Measurements from ENCODE around the gene PRLR. TPM values are rescaled to one million over a fixed set of nuclear protein-coding genes. Genes with fewer than 3 reads are reported as not detected.
A peak's percentile ranks its signal among the peaks of the same experiment; 100 is the strongest.

Gene PRLR
- total RNA-seq, 4 donors from 2014 or later, result 15.8 to 80.6 (median 48.0) TPM

GRCh38 chr5:35233601-35234000 lies 3.3 kb upstream of the PRLR start:
- intact Hi-C loops (cut with DNase I; ENCODE audit: low total_unique reads), result no loop called here
- Histone ChIP-seq H3K36me3 (no peaks in the 10 kb centered on the region), H3K27me3 (no peaks in the 10 kb centered on the region), H3K4me3 (no peak overlapping the region), H3K4me1 (no peaks in the 10 kb centered on the region), H3K9me3 (no peaks in the 10 kb centered on the region), H3K27ac (peak overlapping the region in 1 of 2 donors; percentile 89)
- no peak for DNase-seq
- no peak for TF ChIP-seq CTCF (IDR thresholded peaks at IDR 0.05)
- TF ChIP-seq POLR2A (IDR thresholded peaks at IDR 0.05), result no peak

- H3K9me3 ChIP-seq, result no peaks in the 10 kb centered on the region
- intact Hi-C loops (cut with DNase I; ENCODE audit: low total_unique reads), result no loop called here
- no peak for TF ChIP-seq POLR2A (IDR thresholded peaks at IDR 0.05)
- TF ChIP-seq CTCF (IDR thresholded peaks at IDR 0.05), result no peak
- no peaks in the 10 kb centered on the region for H3K36me3 ChIP-seq
- no peaks in the 10 kb centered on the region for H3K27me3 ChIP-seq
- DNase-seq, result no peak
- H3K4me3 ChIP-seq, result no peak overlapping the region
- H3K27ac ChIP-seq, result peak overlapping the region in 1 of 2 donors; percentile 89
- H3K4me1 ChIP-seq, result no peaks in the 10 kb centered on the region
Observed at GRCh38 chr5:35233121-35233520, 2.8 kb upstream of the PRLR start.

GRCh38 chr5:35232124-35232523 lies 1.8 kb upstream of the PRLR start:
- no peak overlapping the region for H3K4me3 ChIP-seq
- H3K4me1 ChIP-seq, result no peaks in the 10 kb centered on the region
- H3K27ac ChIP-seq, result peak overlapping the region; percentile 89 to 90
- H3K27me3 ChIP-seq, result no peaks in the 10 kb centered on the region
- H3K9me3 ChIP-seq, result no peaks in the 10 kb centered on the region
- TF ChIP-seq POLR2A (IDR thresholded peaks at IDR 0.05) (no peak), CTCF (IDR thresholded peaks at IDR 0.05) (no peak)
- H3K36me3 ChIP-seq, result no peaks in the 10 kb centered on the region
- intact Hi-C loops (cut with DNase I; ENCODE audit: low total_unique reads), result no loop called here
- no peak for DNase-seq

- Histone ChIP-seq H3K36me3 (no peaks in the 10 kb centered on the region), H3K9me3 (no peaks in the 10 kb centered on the region), H3K27me3 (no peaks in the 10 kb centered on the region), H3K4me3 (peak overlapping the region; percentile 61 to 70), H3K4me1 (no peaks in the 10 kb centered on the region), H3K27ac (peak overlapping the region; percentile 89 to 90)
- DNase-seq, result peak; percentile 36 to 59
- TF ChIP-seq CTCF (IDR thresholded peaks at IDR 0.05), result peak in 2 of 4 experiments; percentile 12 to 19
- no peak for TF ChIP-seq POLR2A (IDR thresholded peaks at IDR 0.05)
- intact Hi-C loops (cut with DNase I; ENCODE audit: low total_unique reads), result no loop called here
Observed at GRCh38 chr5:35229076-35230037, 930 bp downstream of the PRLR start.

GRCh38 chr5:35228310-35228709 lies 2.0 kb downstream of the PRLR start:
- Histone ChIP-seq H3K27me3 (no peaks in the 10 kb centered on the region), H3K4me3 (peak overlapping the region; percentile 61 to 70), H3K36me3 (no peaks in the 10 kb centered on the region), H3K9me3 (no peaks in the 10 kb centered on the region), H3K27ac (peak overlapping the region; percentile 89 to 90), H3K4me1 (no peaks in the 10 kb centered on the region)
- intact Hi-C loops (cut with DNase I; ENCODE audit: low total_unique reads), result no loop called here
- TF ChIP-seq CTCF (IDR thresholded peaks at IDR 0.05), result no peak
- TF ChIP-seq POLR2A (IDR thresholded peaks at IDR 0.05), result no peak
- no peak for DNase-seq

All from uterus (tissue), 4 donors.